H1 (cell line): ENCODE data around the gene ANKH. TPM values are rescaled to one million over a fixed set of nuclear protein-coding genes. Genes with fewer than 3 reads are reported as not detected.

Source experiments
- CHD2 ChIP-seq: IDR thresholded peaks from 2 replicates; pipeline ENCODE4 v1.6.1; 2012; ENCODE audit warnings: low read length, improper control_type of control experiment
- HDAC2 ChIP-seq, 2 experiments: fragments of 300-600 bp in 1 of 2; sonication (generic) in 1 of 2; IDR thresholded peaks; 2 replicates each; pipeline ENCODE4 v1.6.1; 2011 to 2012; ENCODE audit warnings: low read depth in 2 of 2, low read length in 2 of 2, mild to moderate bottlenecking in 2 of 2, moderate library complexity in 2 of 2, borderline replicate concordance in 1 of 2, inconsistent platforms in 1 of 2
- JUND ChIP-seq: IDR thresholded peaks from 2 replicates; pipeline ENCODE4 v1.6.1; 2011; ENCODE audit warnings: mild to moderate bottlenecking, improper control_type of control experiment, low read length
- NRF1 ChIP-seq: IDR thresholded peaks from 2 replicates; pipeline ENCODE4 v1.6.1; 2011; ENCODE audit warnings: mild to moderate bottlenecking, low read depth, low read length, improper control_type of control experiment
- RNF2 ChIP-seq: fragments of 200-900, 300-1000 bp; sonication (generic); IDR thresholded peaks from 2 replicates; pipeline ENCODE4 v1.7.1; 2016; ENCODE audit warnings: borderline replicate concordance, low read depth, mild to moderate bottlenecking, antibody characterized with exemption, low read length; ENCODE audit not compliant: poor library complexity, severe bottlenecking; ENCODE audit errors: missing control alignments
- SIRT6 ChIP-seq: IDR thresholded peaks from one replicate; pipeline ENCODE4 v1.7.1; 2012; ENCODE audit warnings: low read length, inconsistent platforms
- SIX5 ChIP-seq: IDR thresholded peaks from 2 replicates; pipeline ENCODE4 v1.6.1; 2011; ENCODE audit warnings: mild to moderate bottlenecking, low read depth, low read length
- polyA plus RNA-seq, 7 experiments: library from polyadenylated mRNA; depleted of rRNA in 3 of 7; stranded (reverse) in 5 of 7; unstranded in 2 of 7; fragments of >200 nt in 5 of 7; fragments of 200-250 nt in 2 of 7; gene quantifications; 1 replicate in 5 of 7; 2 replicates in 1 of 7; 4 replicates in 1 of 7; pipeline versions ENCODE4 v1.2.1 to v1.2.3, GENCODE V29; 2011 to 2013; ENCODE audit warnings: missing spikeins in 2 of 7, mixed read lengths in 2 of 7
- total RNA-seq: library from RNA; stranded (reverse); fragmentation: NEBNext Ultra II Directional; extraction: Animal tissue kit (Norgen Biotek cat#: 25700); gene quantifications from 2 replicates; pipeline ENCODE4 v1.2.1, GENCODE V29; 2021

Gene ANKH
- total and polyA plus RNA-seq, 2 of the 8 experiments (the other 6 are each of a cell fraction or from before 2014, with no cell fraction given), result 5.3 to 13.0 TPM

GRCh38 chr5:14687023-14687665 lies 184.4 kb downstream of the ANKH start (continued):
- TF ChIP-seq HDAC2 (IDR thresholded peaks at IDR 0.05; ENCODE audit: borderline replicate concordance in 1 of 2, low read depth in 2 of 2, low read length in 2 of 2), result no peak
- TF ChIP-seq SIX5, result no peak
- no peak for TF ChIP-seq JUND
- TF ChIP-seq CHD2, result no peak
- no peak for TF ChIP-seq SIRT6
- no peak for TF ChIP-seq NRF1
- no peak for TF ChIP-seq RNF2
